Dendritic cell treated with granulocyte-macrophage colony-stimulating factor and Interleukin-4, amounts not matched to agents 40 ng/mL and 50 ng/mL, for 4 days (primary cell): ENCODE data around the gene SLC32A1.
A peak's percentile ranks its signal among the peaks of the same experiment; 100 is the strongest.

Experiments used
- H3K27ac Mint-ChIP-seq: one replicate; pipeline ENCODE4 v1.8.0; 2022; ENCODE audit warnings: mild to moderate bottlenecking, mixed read lengths
- H3K27me3 Mint-ChIP-seq: one replicate; pipeline ENCODE4 v1.8.0; 2022; ENCODE audit warnings: mild to moderate bottlenecking, mixed read lengths
- H3K36me3 Mint-ChIP-seq: one replicate; pipeline ENCODE4 v1.8.0; 2022; ENCODE audit warnings: low read depth, mixed read lengths
- H3K4me1 Mint-ChIP-seq: one replicate; pipeline ENCODE4 v1.8.0; 2022; ENCODE audit warnings: low read depth, mixed read lengths
- H3K4me3 Mint-ChIP-seq: one replicate; pipeline ENCODE4 v1.8.0; 2022; ENCODE audit warnings: mild to moderate bottlenecking, moderate library complexity, mixed read lengths
- H3K9me3 Mint-ChIP-seq: one replicate; pipeline ENCODE4 v1.8.0; 2022; ENCODE audit warnings: mixed read lengths
- intact Hi-C: fragments of 100-400 bp; cut with micrococcal nuclease; formaldehyde crosslinking; loops from one replicate; pipeline ENCODE4 v1.15.0; 2022

SLC32A1 gene

GRCh38 chr20:38706509-38706908, 17.8 kb upstream of the SLC32A1 start:
- peaks cover 15% of the 10 kb centered on the region for H3K27me3 Mint-ChIP-seq
- intact Hi-C loops: no loop called here

GRCh38 chr20:38714308-38714707, 10.0 kb upstream of the SLC32A1 start:
- no peaks in the 10 kb centered on the region for H3K9me3 Mint-ChIP-seq
- H3K4me3 Mint-ChIP-seq: no peak overlapping the region
- H3K36me3 Mint-ChIP-seq: no peaks in the 10 kb centered on the region
- intact Hi-C loops: no loop called here
- H3K27me3 Mint-ChIP-seq: peaks cover 50% of the 10 kb centered on the region
- no peaks in the 10 kb centered on the region for H3K4me1 Mint-ChIP-seq
- H3K27ac Mint-ChIP-seq: no peak overlapping the region

More at GRCh38 chr20:38706509-38706908, 17.8 kb upstream of the SLC32A1 start:
- Mint-ChIP-seq H3K36me3 (no peaks in the 10 kb centered on the region), H3K4me1 (no peaks in the 10 kb centered on the region), H3K4me3 (no peak overlapping the region), H3K27ac (no peak overlapping the region), H3K9me3 (no peaks in the 10 kb centered on the region)

GRCh38 chr20:38715646-38716045, 8.6 kb upstream of the SLC32A1 start:
- peaks cover 63% of the 10 kb centered on the region for H3K27me3 Mint-ChIP-seq
- no peak overlapping the region for H3K27ac Mint-ChIP-seq
- H3K9me3 Mint-ChIP-seq: no peaks in the 10 kb centered on the region
- no peaks in the 10 kb centered on the region for H3K4me1 Mint-ChIP-seq
- intact Hi-C loops: no loop called here
- no peak overlapping the region for H3K4me3 Mint-ChIP-seq
- no peaks in the 10 kb centered on the region for H3K36me3 Mint-ChIP-seq

GRCh38 chr20:38722683-38723016, 1.6 kb upstream of the SLC32A1 start:
- Mint-ChIP-seq H3K27ac (no peak overlapping the region), H3K27me3 (peaks cover 97% of the 10 kb centered on the region), H3K36me3 (no peaks in the 10 kb centered on the region), H3K4me1 (peaks cover 35% of the 10 kb centered on the region), H3K9me3 (no peaks in the 10 kb centered on the region), H3K4me3 (no peak overlapping the region)
- intact Hi-C loops: no loop called here

- no peak overlapping the region for H3K27ac Mint-ChIP-seq
- H3K27me3 Mint-ChIP-seq: peaks cover 98% of the 10 kb centered on the region
- H3K4me3 Mint-ChIP-seq: no peak overlapping the region
- H3K9me3 Mint-ChIP-seq: no peaks in the 10 kb centered on the region
- H3K36me3 Mint-ChIP-seq: no peaks in the 10 kb centered on the region
- H3K4me1 Mint-ChIP-seq: peaks cover 38% of the 10 kb centered on the region
- intact Hi-C loops: no loop called here
Measured at GRCh38 chr20:38723017-38723847, 1.1 kb upstream of the SLC32A1 start.

GRCh38 chr20:38724626-38725147, 401 bp downstream of the SLC32A1 start:
- peaks cover 98% of the 10 kb centered on the region for H3K27me3 Mint-ChIP-seq
- intact Hi-C loops: no loop called here
- no peak overlapping the region for H3K27ac Mint-ChIP-seq
- H3K4me1 Mint-ChIP-seq: peaks cover 38% of the 10 kb centered on the region
- H3K36me3 Mint-ChIP-seq: no peaks in the 10 kb centered on the region
- H3K4me3 Mint-ChIP-seq: no peak overlapping the region
- H3K9me3 Mint-ChIP-seq: no peaks in the 10 kb centered on the region

- H3K27me3 Mint-ChIP-seq: peaks cover 98% of the 10 kb centered on the region
- H3K27ac Mint-ChIP-seq: no peak overlapping the region
- H3K4me1 Mint-ChIP-seq: peaks cover 38% of the 10 kb centered on the region
- H3K36me3 Mint-ChIP-seq: no peaks in the 10 kb centered on the region
- no peaks in the 10 kb centered on the region for H3K9me3 Mint-ChIP-seq
- no peak overlapping the region for H3K4me3 Mint-ChIP-seq
- intact Hi-C loops: no loop called here
Measured at GRCh38 chr20:38725148-38725901, 1.0 kb downstream of the SLC32A1 start.

- H3K27me3 Mint-ChIP-seq: peaks cover 98% of the 10 kb centered on the region
- no peaks in the 10 kb centered on the region for H3K9me3 Mint-ChIP-seq
- intact Hi-C loops: no loop called here
- H3K4me3 Mint-ChIP-seq: no peak overlapping the region
- no peak overlapping the region for H3K27ac Mint-ChIP-seq
- peaks cover 44% of the 10 kb centered on the region for H3K4me1 Mint-ChIP-seq
- no peaks in the 10 kb centered on the region for H3K36me3 Mint-ChIP-seq
Measured at GRCh38 chr20:38725931-38726803, 1.9 kb downstream of the SLC32A1 start.

GRCh38 chr20:38726804-38727606, 2.7 kb downstream of the SLC32A1 start:
- H3K9me3 Mint-ChIP-seq: no peaks in the 10 kb centered on the region
- H3K27ac Mint-ChIP-seq: no peak overlapping the region
- H3K36me3 Mint-ChIP-seq: no peaks in the 10 kb centered on the region
- H3K4me3 Mint-ChIP-seq: no peak overlapping the region
- peaks cover 97% of the 10 kb centered on the region for H3K27me3 Mint-ChIP-seq
- intact Hi-C loops: no loop called here
- H3K4me1 Mint-ChIP-seq: peaks cover 46% of the 10 kb centered on the region

GRCh38 chr20:38727607-38728190, 3.4 kb downstream of the SLC32A1 start:
- Mint-ChIP-seq H3K4me1 (peaks cover 43% of the 10 kb centered on the region), H3K36me3 (no peaks in the 10 kb centered on the region), H3K27ac (no peak overlapping the region), H3K9me3 (no peaks in the 10 kb centered on the region), H3K27me3 (peaks cover 95% of the 10 kb centered on the region), H3K4me3 (peak overlapping the region; percentile 7)
- intact Hi-C loops: no loop called here

GRCh38 chr20:38728191-38728781, 4.0 kb downstream of the SLC32A1 start:
- Mint-ChIP-seq H3K4me1 (peaks cover 38% of the 10 kb centered on the region), H3K9me3 (no peaks in the 10 kb centered on the region), H3K4me3 (no peak overlapping the region), H3K27me3 (peaks cover 95% of the 10 kb centered on the region), H3K36me3 (no peaks in the 10 kb centered on the region), H3K27ac (no peak overlapping the region)
- intact Hi-C loops: no loop called here

GRCh38 chr20:38728911-38729642, 4.8 kb downstream of the SLC32A1 start:
- H3K27ac Mint-ChIP-seq: no peak overlapping the region
- no peaks in the 10 kb centered on the region for H3K9me3 Mint-ChIP-seq
- peaks cover 34% of the 10 kb centered on the region for H3K4me1 Mint-ChIP-seq
- peaks cover 95% of the 10 kb centered on the region for H3K27me3 Mint-ChIP-seq
- intact Hi-C loops: no loop called here
- no peaks in the 10 kb centered on the region for H3K36me3 Mint-ChIP-seq
- no peak overlapping the region for H3K4me3 Mint-ChIP-seq
